H9 (cell line): ENCODE data around the gene BICDL1. TPM values are rescaled to one million over a fixed set of nuclear protein-coding genes. Genes with fewer than 3 reads are reported as not detected.

Source experiments
- DNase-seq: peaks from one replicate; pipeline ENCODE4 v3.0.0-alpha.2; 2017
- H2AFZ ChIP-seq: one replicate; pipeline ENCODE4 v1.6.1; 2013; ENCODE audit warnings: mild to moderate bottlenecking, low read length, control low read depth, moderate library complexity
- H2AK5ac ChIP-seq: 2 replicates; pipeline ENCODE4 v1.6.1; 2013; ENCODE audit warnings: low read length, control low read depth, mixed read lengths; ENCODE audit not compliant: insufficient read length
- H2BK120ac ChIP-seq: one replicate; pipeline ENCODE4 v1.6.1; 2013; ENCODE audit warnings: low read depth, mild to moderate bottlenecking, low read length, control low read depth, inconsistent platforms; ENCODE audit not compliant: poor library complexity, severe bottlenecking
- H2BK12ac ChIP-seq: 2 replicates; pipeline ENCODE4 v1.6.1; 2013; ENCODE audit warnings: low read length, control low read depth, mixed read lengths, low read depth; ENCODE audit not compliant: insufficient read length
- H2BK15ac ChIP-seq: 2 replicates; pipeline ENCODE4 v1.6.1; 2013; ENCODE audit warnings: low read depth, low read length, control low read depth
- H2BK20ac ChIP-seq: one replicate; pipeline ENCODE4 v1.6.1; 2013; ENCODE audit warnings: low read depth, mild to moderate bottlenecking, low read length, control low read depth, inconsistent platforms; ENCODE audit not compliant: poor library complexity, severe bottlenecking
- H2BK5ac ChIP-seq: 2 replicates; pipeline ENCODE4 v1.6.1; 2013; ENCODE audit warnings: low read length, control low read depth, mixed read lengths; ENCODE audit not compliant: insufficient read length
- H3K14ac ChIP-seq: 2 replicates; pipeline ENCODE4 v1.6.1; 2013; ENCODE audit warnings: low read length, control low read depth; ENCODE audit not compliant: insufficient read depth
- H3K18ac ChIP-seq: 2 replicates; pipeline ENCODE4 v1.6.1; 2013; ENCODE audit warnings: low read depth, mild to moderate bottlenecking, mixed read lengths, low read length, control low read depth; ENCODE audit not compliant: insufficient read length
- H3K23ac ChIP-seq: 2 replicates; pipeline ENCODE4 v1.6.1; 2013; ENCODE audit warnings: low read length, control low read depth, mixed read lengths, low read depth; ENCODE audit not compliant: insufficient read length
- H3K23me2 ChIP-seq: 2 replicates; pipeline ENCODE4 v1.6.1; 2013; ENCODE audit warnings: low read depth, mild to moderate bottlenecking, mixed read lengths, low read length, control low read depth; ENCODE audit not compliant: insufficient read length, poor library complexity, severe bottlenecking
- H3K27ac ChIP-seq: 2 replicates; pipeline ENCODE4 v1.5.1; 2013; ENCODE audit warnings: low read length, control low read depth, mixed read lengths, low read depth; ENCODE audit not compliant: insufficient read length
- H3K27me3 ChIP-seq: 2 replicates; pipeline ENCODE4 v1.6.1; 2013; ENCODE audit warnings: low read length, control low read depth, inconsistent platforms; ENCODE audit not compliant: insufficient read depth
- H3K4ac ChIP-seq: 2 replicates; pipeline ENCODE4 v1.6.1; 2013; ENCODE audit warnings: low read depth, mild to moderate bottlenecking, control low read depth, inconsistent platforms, low read length, moderate library complexity
- H3K4me1 ChIP-seq: 2 replicates; pipeline ENCODE4 v1.6.1; 2013; ENCODE audit warnings: low read length, control low read depth, inconsistent platforms; ENCODE audit not compliant: insufficient read depth
- H3K4me2 ChIP-seq: 2 replicates; pipeline ENCODE4 v1.6.1; 2013; ENCODE audit warnings: low read length, control low read depth, mixed read lengths; ENCODE audit not compliant: insufficient read length, insufficient read depth
- H3K56ac ChIP-seq: 2 replicates; pipeline ENCODE4 v1.6.1; 2013; ENCODE audit warnings: low read depth, mild to moderate bottlenecking, mixed read lengths, low read length, control low read depth; ENCODE audit not compliant: insufficient read length
- H3K79me1 ChIP-seq: 2 replicates; pipeline ENCODE4 v1.6.1; 2013; ENCODE audit warnings: low read depth, mild to moderate bottlenecking, moderate library complexity, low read length, control low read depth, inconsistent platforms; ENCODE audit not compliant: insufficient read depth, poor library complexity, severe bottlenecking
- H3K79me2 ChIP-seq: 2 replicates; pipeline ENCODE4 v1.6.1; 2013; ENCODE audit warnings: low read length, control low read depth, inconsistent platforms; ENCODE audit not compliant: insufficient read depth
- H3K9ac ChIP-seq: 2 replicates; pipeline ENCODE4 v1.6.1; 2013; ENCODE audit warnings: low read length, control low read depth, mixed read lengths; ENCODE audit not compliant: insufficient read length; ENCODE audit errors: extremely low read depth
- H3K9me3 ChIP-seq: one replicate; pipeline ENCODE4 v1.6.1; 2013; ENCODE audit warnings: low read depth, low read length, inconsistent platforms; ENCODE audit not compliant: control insufficient read depth
- H3T11ph ChIP-seq: one replicate; pipeline ENCODE4 v1.6.1; 2013; ENCODE audit warnings: mild to moderate bottlenecking, low read length, control low read depth, inconsistent platforms
- H4K20me1 ChIP-seq: one replicate; pipeline ENCODE4 v1.6.1; 2013; ENCODE audit not compliant: control insufficient read depth, insufficient read length, insufficient read depth
- H4K5ac ChIP-seq: 2 replicates; pipeline ENCODE4 v1.6.1; 2013; ENCODE audit warnings: low read depth, mild to moderate bottlenecking, mixed read lengths, low read length, control low read depth; ENCODE audit not compliant: insufficient read length
- H4K8ac ChIP-seq: replicated peaks from 2 replicates; pipeline ENCODE4 v1.6.1; 2013; ENCODE audit warnings: low read length, control low read depth, mixed read lengths, low read depth; ENCODE audit not compliant: insufficient read length
- H4K91ac ChIP-seq: 2 replicates; pipeline ENCODE4 v1.6.1; 2013; ENCODE audit warnings: low read depth, mild to moderate bottlenecking, moderate library complexity, mixed read lengths, low read length, control low read depth; ENCODE audit not compliant: insufficient read length
- H3K27ac Mint-ChIP-seq, 3 experiments: 2 replicates in 2 of 3; 3 replicates in 1 of 3; pipeline ENCODE4 v1.8.0; 2020 to 2021; ENCODE audit warnings: mixed read lengths in 3 of 3, mild to moderate bottlenecking in 1 of 3, moderate library complexity in 1 of 3
- H3K27me3 Mint-ChIP-seq: 2 replicates; pipeline ENCODE4 v1.8.0; 2021; ENCODE audit warnings: low read depth, mild to moderate bottlenecking, moderate library complexity, mixed read lengths
- H3K36me3 Mint-ChIP-seq, 3 experiments: 2 replicates in 2 of 3; 3 replicates in 1 of 3; pipeline ENCODE4 v1.8.0; 2020 to 2021; ENCODE audit warnings: low read depth in 3 of 3, mixed read lengths in 3 of 3; ENCODE audit not compliant: insufficient read depth in 1 of 3
- H3K4me1 Mint-ChIP-seq, 2 experiments: 2 replicates each; pipeline ENCODE4 v1.8.0; 2020; ENCODE audit warnings: mixed read lengths in 2 of 2
- H3K4me3 Mint-ChIP-seq, 2 experiments: 2 replicates in 1 of 2; 3 replicates in 1 of 2; pipeline ENCODE4 v1.8.0; 2020 to 2021; ENCODE audit warnings: mild to moderate bottlenecking in 2 of 2, mixed read lengths in 2 of 2, moderate library complexity in 1 of 2
- H3K9me3 Mint-ChIP-seq, 2 experiments: 2 replicates in 1 of 2; 3 replicates in 1 of 2; pipeline ENCODE4 v1.8.0; 2020; ENCODE audit warnings: mild to moderate bottlenecking in 2 of 2, mixed read lengths in 2 of 2, moderate library complexity in 1 of 2
- CTCF ChIP-seq: fragments of 200-600 bp; sonication (generic); conservative IDR thresholded peaks from 3 replicates; pipeline ENCODE4 v1.8.0; 2021; ENCODE audit warnings: antibody characterized with exemption, mild to moderate bottlenecking
- WGBS: extraction: QIAGEN DNeasy Blood & Tissue Kit; methylation state at CpG from one replicate; pipeline ENCODE4 v1.1.7; 2013; ENCODE audit warnings: missing lambda C conversion rate, low lambda C conversion rate, mixed read lengths; ENCODE audit not compliant: insufficient read length; ENCODE audit errors: extremely low coverage; 5-methylcytosine and 5-hydroxymethylcytosine counted together
- total RNA-seq: library from RNA; stranded (reverse); gene quantifications from 2 replicates; pipeline ENCODE4 v1.2.1, GENCODE V29; 2021

BICDL1 gene
- total RNA-seq, 1 experiment from 2014 or later: 13.8 TPM

- no peak overlapping the region for H3K27ac Mint-ChIP-seq
- no peaks in the 10 kb centered on the region; the same call in 1 of the 2 replicates for H3K27me3 Mint-ChIP-seq
- Histone ChIP-seq H3K9me3 (no peaks in the 10 kb centered on the region), H2BK15ac (no peak overlapping the region), H2BK120ac (no peak overlapping the region), H4K20me1 (no peaks in the 10 kb centered on the region), H3K56ac (no peak overlapping the region), H3K23me2 (no peaks in the 10 kb centered on the region), H2BK20ac (no peak overlapping the region), H3K4me2 (no peak overlapping the region), H2BK5ac (no peak overlapping the region), H3K79me1 (no peaks in the 10 kb centered on the region), H4K5ac (no peak overlapping the region), H3K79me2 (no peaks in the 10 kb centered on the region), H3K27me3 (no peaks in the 10 kb centered on the region), H2BK12ac (no peak overlapping the region), H3K14ac (no peak overlapping the region), H2AFZ (no peak overlapping the region), H3K4me1 (no peaks in the 10 kb centered on the region), H2AK5ac (no peak overlapping the region), H3K23ac (no peak overlapping the region), H3T11ph (no peak overlapping the region), H3K27ac (no peak overlapping the region), H4K8ac (no peak overlapping the region), H3K18ac (no peak overlapping the region), H3K9ac (no peak overlapping the region), H4K91ac (no peak overlapping the region), H3K4ac (no peak overlapping the region)
- WGBS: no CpG with 5 or more reads among the region's 1 CpG
- H3K4me3 Mint-ChIP-seq: no peak overlapping the region
- H3K9me3 Mint-ChIP-seq: no peaks in the 10 kb centered on the region
- peaks cover 0 to 4% of the 10 kb centered on the region in 2 experiments; a peak in 1 of 4 replicates for H3K4me1 Mint-ChIP-seq
- no peak for TF ChIP-seq CTCF
- H3K36me3 Mint-ChIP-seq: peaks cover 10 to 26% (median 20%) of the 10 kb centered on the region in 3 experiments; a peak in 6 of 7 replicates
- no peak for DNase-seq
These were observed 7.4 kb downstream of the BICDL1 start for GRCh38 chr12:119996417-119996816.
